Lower leg skin (tissue), 3 donors: Measurements from ENCODE around the gene BICDL2.

ENCODE experiments used
- POLR2A ChIP-seq, 2 donors: fragments of 450-650 bp; IDR thresholded peaks; one replicate each; pipeline ENCODE4 v1.6.1; 2016 to 2017; ENCODE audit warnings: antibody characterized with exemption in 2 of 2, mild to moderate bottlenecking in 1 of 2, moderate library complexity in 1 of 2
- TF ChIP-seq, protein P1 (sequence below), 3 donors: fragments of 450-650 bp; IDR thresholded peaks; one replicate each; pipeline ENCODE4 v1.5.1; 2016; ENCODE audit warnings: antibody characterized with exemption in 3 of 3, mild to moderate bottlenecking in 3 of 3, moderate library complexity in 2 of 3

DNA sequence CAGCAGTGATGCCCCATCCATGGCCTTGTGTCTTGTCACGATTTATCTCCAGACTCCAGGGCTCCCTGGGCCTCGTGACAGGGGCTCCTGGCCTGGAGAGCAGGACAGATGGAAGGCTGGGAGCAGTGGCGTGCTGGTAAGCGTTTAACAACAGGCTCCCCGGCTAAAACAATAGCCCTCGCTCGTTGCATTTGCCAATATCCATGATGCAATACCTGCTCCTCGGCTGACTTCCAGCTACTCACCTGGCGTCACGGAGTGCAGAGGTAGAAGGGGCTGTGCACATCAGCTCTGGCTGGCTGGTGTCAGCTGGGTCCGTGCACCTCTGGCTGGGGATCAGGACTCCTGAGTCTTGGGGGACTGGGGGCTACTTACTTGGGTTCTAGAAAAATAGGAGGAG is 1.5 kb upstream of the BICDL2 start:
- TF ChIP-seq, protein P1, sequence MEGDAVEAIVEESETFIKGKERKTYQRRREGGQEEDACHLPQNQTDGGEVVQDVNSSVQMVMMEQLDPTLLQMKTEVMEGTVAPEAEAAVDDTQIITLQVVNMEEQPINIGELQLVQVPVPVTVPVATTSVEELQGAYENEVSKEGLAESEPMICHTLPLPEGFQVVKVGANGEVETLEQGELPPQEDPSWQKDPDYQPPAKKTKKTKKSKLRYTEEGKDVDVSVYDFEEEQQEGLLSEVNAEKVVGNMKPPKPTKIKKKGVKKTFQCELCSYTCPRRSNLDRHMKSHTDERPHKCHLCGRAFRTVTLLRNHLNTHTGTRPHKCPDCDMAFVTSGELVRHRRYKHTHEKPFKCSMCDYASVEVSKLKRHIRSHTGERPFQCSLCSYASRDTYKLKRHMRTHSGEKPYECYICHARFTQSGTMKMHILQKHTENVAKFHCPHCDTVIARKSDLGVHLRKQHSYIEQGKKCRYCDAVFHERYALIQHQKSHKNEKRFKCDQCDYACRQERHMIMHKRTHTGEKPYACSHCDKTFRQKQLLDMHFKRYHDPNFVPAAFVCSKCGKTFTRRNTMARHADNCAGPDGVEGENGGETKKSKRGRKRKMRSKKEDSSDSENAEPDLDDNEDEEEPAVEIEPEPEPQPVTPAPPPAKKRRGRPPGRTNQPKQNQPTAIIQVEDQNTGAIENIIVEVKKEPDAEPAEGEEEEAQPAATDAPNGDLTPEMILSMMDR (IDR thresholded peaks at IDR 0.05) = no peak
- TF ChIP-seq POLR2A (IDR thresholded peaks at IDR 0.05) = no peak
